ENCODE results near the gene ZNF407. TPM values are rescaled to one million over a fixed set of nuclear protein-coding genes. Genes with fewer than 3 reads are reported as not detected.
A peak's percentile ranks its signal among the peaks of the same experiment; 100 is the strongest.

Gene ZNF407
- total RNA-seq, 1 experiment from 2014 or later = 18.1 TPM

DNA sequence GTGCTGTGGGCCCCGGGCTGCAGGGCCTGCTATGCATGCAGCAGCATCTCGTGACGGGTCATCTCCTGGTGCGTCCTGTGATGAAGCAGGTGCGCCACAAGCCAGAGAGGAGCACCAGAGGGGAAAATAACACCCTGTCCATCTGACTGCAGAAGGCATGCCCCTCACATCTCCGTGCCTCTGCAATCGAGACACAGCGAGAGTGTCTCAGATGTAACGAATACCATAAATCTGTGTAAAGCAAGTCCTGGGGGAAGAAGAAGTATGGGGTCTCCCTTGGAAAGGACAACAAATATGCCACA, 473.8 kb downstream of the ZNF407 start:
- no peaks in the 10 kb centered on the region for H3K36me3 ChIP-seq (ENCODE audit: insufficient read depth, low read length)
- no peaks in the 10 kb centered on the region; the same call in 1 of the 2 replicates for H3K27me3 ChIP-seq (ENCODE audit: low read length)
- H3K4me2 ChIP-seq (ENCODE audit: low read depth, low read length, poor library complexity, severe bottlenecking) = peak overlapping the region; percentile 52
- H3K79me2 ChIP-seq (ENCODE audit: low read length) = no peaks in the 10 kb centered on the region
- no peaks in the 10 kb centered on the region for H3K9me3 ChIP-seq (ENCODE audit: low read length)
- H3K4me3 ChIP-seq (ENCODE audit: low read length) = peak overlapping the region; percentile 38; the same call in 1 of the 2 replicates
- no peaks in the 10 kb centered on the region for H3K9me2 ChIP-seq (replicated peaks; ENCODE audit: insufficient read depth, low read length)
- peak overlapping the region; percentile 90; the same call in 1 of the 2 replicates for H2AFZ ChIP-seq (ENCODE audit: low read length)
- H3K9ac ChIP-seq (ENCODE audit: low read length) = peak overlapping the region; percentile 47
- DNase-seq = no peak
- H4K20me1 ChIP-seq (ENCODE audit: insufficient read depth, low read depth, low read length) = no peaks in the 10 kb centered on the region
- H3K27ac ChIP-seq (ENCODE audit: low read length) = no peak overlapping the region
- peaks cover 12% of the 10 kb centered on the region for H3K4me1 ChIP-seq (ENCODE audit: low read length)

- peak overlapping the region; percentile 47; the same call in 1 of the 2 replicates for H3K9ac ChIP-seq (ENCODE audit: low read length)
- H3K4me1 ChIP-seq (ENCODE audit: low read length) = peaks cover 12% of the 10 kb centered on the region
- H2AFZ ChIP-seq (ENCODE audit: low read length) = no peak overlapping the region
- peak overlapping the region; percentile 52 for H3K4me2 ChIP-seq (ENCODE audit: low read depth, low read length, poor library complexity, severe bottlenecking)
- DNase-seq = no peak
- H3K27ac ChIP-seq (ENCODE audit: low read length) = no peak overlapping the region
- no peaks in the 10 kb centered on the region for H4K20me1 ChIP-seq (ENCODE audit: insufficient read depth, low read depth, low read length)
- H3K9me3 ChIP-seq (ENCODE audit: low read length) = no peaks in the 10 kb centered on the region
- H3K4me3 ChIP-seq (ENCODE audit: low read length) = no peak overlapping the region; the same call in 1 of the 2 replicates
- H3K36me3 ChIP-seq (ENCODE audit: insufficient read depth, low read length) = no peaks in the 10 kb centered on the region
- no peaks in the 10 kb centered on the region for H3K9me2 ChIP-seq (replicated peaks; ENCODE audit: insufficient read depth, low read length)
- H3K27me3 ChIP-seq (ENCODE audit: low read length) = peaks cover 2% of the 10 kb centered on the region; the same call in 1 of the 2 replicates
- H3K79me2 ChIP-seq (ENCODE audit: low read length) = no peaks in the 10 kb centered on the region
Observed at GRCh38 chr18:75071866-75072671, 474.4 kb downstream of the ZNF407 start.

DNA sequence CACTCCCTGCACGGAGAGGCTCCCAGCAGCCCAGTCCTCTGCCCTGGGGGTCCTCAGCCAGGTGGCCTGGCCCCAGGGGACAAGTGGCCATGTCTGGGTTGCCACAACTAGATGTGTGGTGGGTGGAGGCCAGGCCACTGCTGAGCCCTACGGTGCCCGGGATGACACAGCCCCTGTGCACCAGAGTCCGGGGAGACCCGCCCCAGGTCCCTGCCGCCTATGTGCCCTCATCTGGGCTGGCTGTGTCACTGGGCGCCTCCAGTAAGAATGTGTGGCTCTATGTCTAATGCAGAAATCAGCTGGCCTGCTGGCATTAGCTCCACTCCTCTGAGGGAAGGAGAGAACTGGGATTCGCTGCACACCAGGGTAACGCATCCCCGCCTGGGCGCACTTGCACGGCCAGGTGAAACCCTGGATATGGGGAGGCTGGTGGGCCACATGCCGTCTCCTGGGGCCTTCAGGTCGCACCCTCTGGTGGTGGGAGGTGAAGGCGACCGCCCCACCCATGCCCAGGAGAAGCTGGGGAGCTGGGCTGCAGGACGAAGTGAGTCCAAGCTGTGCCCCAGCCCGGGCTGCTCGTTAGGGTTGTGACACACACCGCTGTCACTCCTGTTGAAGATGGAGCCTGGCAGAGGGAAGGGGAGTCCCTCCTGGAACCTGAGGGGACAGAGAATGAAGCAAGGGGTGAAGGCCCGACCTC, 475.2 kb downstream of the ZNF407 start:
- Histone ChIP-seq H3K9me3 (ENCODE audit: low read length) (peaks cover under 1% of the 10 kb centered on the region; the same call in 1 of the 2 replicates), H3K36me3 (ENCODE audit: insufficient read depth, low read length) (no peaks in the 10 kb centered on the region), H3K4me1 (ENCODE audit: low read length) (peaks cover 12% of the 10 kb centered on the region), H3K9ac (ENCODE audit: low read length) (no peak overlapping the region), H2AFZ (ENCODE audit: low read length) (no peak overlapping the region), H4K20me1 (ENCODE audit: insufficient read depth, low read depth, low read length) (no peaks in the 10 kb centered on the region), H3K9me2 (replicated peaks; ENCODE audit: insufficient read depth, low read length) (no peaks in the 10 kb centered on the region; the same call in 1 of the 2 replicates), H3K4me3 (ENCODE audit: low read length) (no peak overlapping the region), H3K4me2 (ENCODE audit: low read depth, low read length, poor library complexity, severe bottlenecking) (no peak overlapping the region), H3K27me3 (ENCODE audit: low read length) (peaks cover 2% of the 10 kb centered on the region; the same call in 1 of the 2 replicates), H3K27ac (ENCODE audit: low read length) (no peak overlapping the region), H3K79me2 (ENCODE audit: low read length) (no peaks in the 10 kb centered on the region)
- DNase-seq = no peak

- Histone ChIP-seq H3K4me2 (ENCODE audit: low read depth, low read length, poor library complexity, severe bottlenecking) (no peak overlapping the region), H3K4me1 (ENCODE audit: low read length) (peaks cover 12% of the 10 kb centered on the region), H3K79me2 (ENCODE audit: low read length) (no peaks in the 10 kb centered on the region), H3K9me3 (ENCODE audit: low read length) (peaks cover 5% of the 10 kb centered on the region; the same call in 1 of the 2 replicates), H3K9ac (ENCODE audit: low read length) (no peak overlapping the region), H2AFZ (ENCODE audit: low read length) (no peak overlapping the region), H3K4me3 (ENCODE audit: low read length) (no peak overlapping the region), H3K9me2 (replicated peaks; ENCODE audit: insufficient read depth, low read length) (no peaks in the 10 kb centered on the region; the same call in 1 of the 2 replicates), H3K27ac (ENCODE audit: low read length) (no peak overlapping the region), H4K20me1 (ENCODE audit: insufficient read depth, low read depth, low read length) (no peaks in the 10 kb centered on the region), H3K27me3 (ENCODE audit: low read length) (peaks cover 2% of the 10 kb centered on the region; the same call in 1 of the 2 replicates), H3K36me3 (ENCODE audit: insufficient read depth, low read length) (no peaks in the 10 kb centered on the region)
- DNase-seq = no peak
Observed at GRCh38 chr18:75073654-75074053, 476.0 kb downstream of the ZNF407 start.

GRCh38 chr18:75074196-75075015, 476.7 kb downstream of the ZNF407 start:
- Histone ChIP-seq H3K9ac (ENCODE audit: low read length) (no peak overlapping the region), H3K79me2 (ENCODE audit: low read length) (no peaks in the 10 kb centered on the region), H3K27ac (ENCODE audit: low read length) (no peak overlapping the region), H3K27me3 (ENCODE audit: low read length) (peaks cover 2% of the 10 kb centered on the region; the same call in 1 of the 2 replicates), H4K20me1 (ENCODE audit: insufficient read depth, low read depth, low read length) (no peaks in the 10 kb centered on the region), H3K9me3 (ENCODE audit: low read length) (peaks cover 5% of the 10 kb centered on the region; the same call in 1 of the 2 replicates), H2AFZ (ENCODE audit: low read length) (no peak overlapping the region), H3K4me3 (ENCODE audit: low read length) (no peak overlapping the region), H3K4me1 (ENCODE audit: low read length) (peaks cover 12% of the 10 kb centered on the region), H3K36me3 (ENCODE audit: insufficient read depth, low read length) (no peaks in the 10 kb centered on the region), H3K4me2 (ENCODE audit: low read depth, low read length, poor library complexity, severe bottlenecking) (no peak overlapping the region), H3K9me2 (replicated peaks; ENCODE audit: insufficient read depth, low read length) (no peaks in the 10 kb centered on the region; the same call in 1 of the 2 replicates)
- no peak for DNase-seq

- Histone ChIP-seq H3K9ac (ENCODE audit: low read length) (no peak overlapping the region), H3K9me2 (replicated peaks; ENCODE audit: insufficient read depth, low read length) (no peaks in the 10 kb centered on the region; the same call in 1 of the 2 replicates), H2AFZ (ENCODE audit: low read length) (no peak overlapping the region), H3K9me3 (ENCODE audit: low read length) (peaks cover 5% of the 10 kb centered on the region; the same call in 1 of the 2 replicates), H3K4me2 (ENCODE audit: low read depth, low read length, poor library complexity, severe bottlenecking) (no peak overlapping the region), H3K79me2 (ENCODE audit: low read length) (no peaks in the 10 kb centered on the region), H3K4me3 (ENCODE audit: low read length) (no peak overlapping the region), H3K4me1 (ENCODE audit: low read length) (peaks cover 12% of the 10 kb centered on the region), H3K27me3 (ENCODE audit: low read length) (peaks cover 2% of the 10 kb centered on the region; the same call in 1 of the 2 replicates), H4K20me1 (ENCODE audit: insufficient read depth, low read depth, low read length) (no peaks in the 10 kb centered on the region), H3K36me3 (ENCODE audit: insufficient read depth, low read length) (no peaks in the 10 kb centered on the region), H3K27ac (ENCODE audit: low read length) (no peak overlapping the region)
- no peak for DNase-seq
Observed at GRCh38 chr18:75075016-75075305, 477.3 kb downstream of the ZNF407 start.

- Histone ChIP-seq H3K27ac (ENCODE audit: low read length) (no peak overlapping the region), H4K20me1 (ENCODE audit: insufficient read depth, low read depth, low read length) (no peaks in the 10 kb centered on the region), H3K27me3 (ENCODE audit: low read length) (peaks cover 2% of the 10 kb centered on the region; the same call in 1 of the 2 replicates), H3K4me2 (ENCODE audit: low read depth, low read length, poor library complexity, severe bottlenecking) (no peak overlapping the region), H3K9me3 (ENCODE audit: low read length) (peaks cover 5% of the 10 kb centered on the region; the same call in 1 of the 2 replicates), H3K9me2 (replicated peaks; ENCODE audit: insufficient read depth, low read length) (no peaks in the 10 kb centered on the region; the same call in 1 of the 2 replicates), H3K4me1 (ENCODE audit: low read length) (peaks cover 12% of the 10 kb centered on the region), H3K4me3 (ENCODE audit: low read length) (no peak overlapping the region), H2AFZ (ENCODE audit: low read length) (no peak overlapping the region), H3K9ac (ENCODE audit: low read length) (no peak overlapping the region), H3K79me2 (ENCODE audit: low read length) (no peaks in the 10 kb centered on the region), H3K36me3 (ENCODE audit: insufficient read depth, low read length) (no peaks in the 10 kb centered on the region)
- DNase-seq = no peak
Observed at GRCh38 chr18:75075429-75075841, 477.8 kb downstream of the ZNF407 start.

All from Karpas-422 (cell line).